CD4-positive, alpha-beta T cell treated with Interleukin-10 for 1 hour (primary cell): ENCODE data around the gene RRAD.
A peak's percentile ranks its signal among the peaks of the same experiment; 100 is the strongest.

Experiments
- DNase-seq: peaks from one replicate; pipeline ENCODE4 v3.0.0-alpha.2; 2020

Gene RRAD

GRCh38 chr16:66872943-66873684 is 52.2 kb downstream of the RRAD start:
- peak; percentile 88 for DNase-seq

DNA sequence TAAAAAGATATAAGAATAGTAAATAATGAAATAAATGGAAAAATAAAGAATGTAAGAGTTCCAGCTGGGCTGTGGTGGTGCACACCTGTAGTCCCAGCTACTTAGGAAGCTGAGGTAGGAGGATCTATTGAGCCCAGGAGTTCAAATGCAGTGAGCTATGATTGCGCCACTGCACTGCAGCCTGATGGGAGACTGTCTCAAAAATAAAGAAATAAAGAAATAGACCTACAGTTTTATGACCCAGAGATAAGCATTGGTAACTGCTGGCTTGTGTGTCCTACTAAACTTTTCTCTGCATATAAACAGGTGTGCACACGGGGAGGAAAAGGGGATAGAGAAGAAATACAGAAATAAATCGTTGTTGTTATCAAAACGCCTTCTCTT is 52.8 kb downstream of the RRAD start:
- DNase-seq: no peak

DNA sequence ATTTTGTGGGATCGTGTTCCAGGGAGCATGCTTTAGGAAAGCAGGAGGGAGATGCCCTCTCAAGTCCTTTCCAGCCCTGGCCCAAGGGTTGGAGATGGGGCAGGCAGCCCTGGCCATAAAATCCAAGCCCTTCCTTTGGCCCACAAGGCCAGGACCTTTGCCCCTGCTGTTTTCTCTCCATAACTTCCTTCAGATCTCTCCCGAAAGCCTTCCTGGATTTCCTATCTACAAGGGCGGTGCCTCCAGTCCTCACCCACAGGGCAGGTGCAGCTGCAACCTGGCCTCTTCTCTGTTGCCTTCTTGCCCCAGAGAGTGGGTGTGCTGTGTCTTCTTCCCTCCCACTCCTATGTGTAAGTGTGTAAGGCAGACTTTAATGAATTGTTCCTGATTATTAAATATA is 53.5 kb downstream of the RRAD start:
- DNase-seq: no peak
